HepG2 (cell line): ENCODE data around the gene ANO2. TPM values are rescaled to one million over a fixed set of nuclear protein-coding genes. Genes with fewer than 3 reads are reported as not detected.

Experiments used
- ATAC-seq: fragments of 200-7000 bp; cut with Tn5 transposase; 3 replicates; pipeline ENCODE4 v1.9.1; 2020; ENCODE audit warnings: mild to moderate bottlenecking, moderate library complexity
- BruUV-seq: library from RNA; stranded (reverse); fragments of 400-500 nt; replicated peaks from 2 replicates; lab custom pipeline; 2021; lab: Mats Ljungman, UMichigan
- CTCF ChIA-PET: fragments of 300-600 bp; formaldehyde crosslinking; extraction: SDS; loops from one replicate; lab custom pipeline; 2021; ENCODE audit warnings: low total read pairs, inconsistent platforms, low intra/inter-chr PET ratio; lab: Yijun Ruan, JAX
- POLR2A ChIA-PET: fragments of 350-600 bp; sonication (Branson Sonifier 250); formaldehyde crosslinking; loops from one replicate; lab custom pipeline; 2020; ENCODE audit warnings: antibody characterized with exemption, inconsistent platforms; lab: Yijun Ruan, JAX
- DNase-seq: peaks from one replicate; pipeline ENCODE4 v3.0.0-alpha.2; 2015; ENCODE audit warnings: low spot score
- FAIRE-seq: peaks from 3 replicates; lab custom pipeline; 2011; peaks lifted over from hg19 to GRCh38; lab: Jason Lieb, UNC
- H2AFZ ChIP-seq: one replicate; pipeline ENCODE4 v1.6.1; 2011; ENCODE audit warnings: low read length, inconsistent platforms
- H3K27ac ChIP-seq: fragments of 300-600 bp; 3 replicates; pipeline ENCODE4 v1.8.0; 2011; ENCODE audit warnings: mixed run types, mild to moderate bottlenecking, mixed read lengths, low read length, inconsistent platforms; ENCODE audit not compliant: insufficient read depth; ENCODE audit errors: extremely low read length
- H3K27me3 ChIP-seq, 2 experiments: fragments of 200-600 bp in 1 of 2; 2 replicates in 1 of 2; 3 replicates in 1 of 2; pipeline versions ENCODE4 v1.6.0 to v1.8.0; 2011; ENCODE audit warnings: low read length in 2 of 2, mild to moderate bottlenecking in 2 of 2, moderate library complexity in 2 of 2, inconsistent platforms in 1 of 2; ENCODE audit not compliant: insufficient read depth in 2 of 2, control insufficient read depth in 1 of 2
- H3K36me3 ChIP-seq, 2 experiments: fragments of 200-600 bp in 1 of 2; replicated peaks in 1 of 2; 2 replicates in 1 of 2; 3 replicates in 1 of 2; pipeline versions ENCODE4 v1.5.1 to v1.8.0; 2011; ENCODE audit warnings: low read length in 2 of 2, inconsistent platforms in 1 of 2; ENCODE audit not compliant: insufficient read depth in 2 of 2, control insufficient read depth in 1 of 2
- H3K4me1 ChIP-seq: 2 replicates; pipeline ENCODE4 v1.5.1; 2012; ENCODE audit warnings: low read length, inconsistent platforms; ENCODE audit not compliant: insufficient read depth
- H3K4me2 ChIP-seq: 2 replicates; pipeline ENCODE4 v1.6.0; 2011; ENCODE audit warnings: low read depth, low read length, inconsistent platforms
- H3K4me3 ChIP-seq, 3 experiments: fragments of 200-600 bp in 1 of 3; sonication (generic), shearing (Covaris generic) in 1 of 3; replicated peaks in 1 of 3; 2 replicates each; pipeline ENCODE4 v1.5.1; 2011 to 2016; ENCODE audit warnings: low read length in 3 of 3, inconsistent platforms in 2 of 3, low read depth in 2 of 3, mild to moderate bottlenecking in 2 of 3, control low read depth in 1 of 3, mixed read lengths in 1 of 3; ENCODE audit not compliant: insufficient read depth in 1 of 3
- H3K79me2 ChIP-seq: one replicate; pipeline ENCODE4 v1.6.1; 2011; ENCODE audit warnings: low read length, inconsistent platforms; ENCODE audit not compliant: insufficient read depth
- H3K9ac ChIP-seq: 2 replicates; pipeline ENCODE4 v1.6.0; 2011; ENCODE audit warnings: mild to moderate bottlenecking, low read depth, low read length, inconsistent platforms; ENCODE audit not compliant: insufficient read depth
- H3K9me3 ChIP-seq: 2 replicates; pipeline ENCODE4 v1.5.1; 2012; ENCODE audit warnings: mild to moderate bottlenecking, low read length
- H4K20me1 ChIP-seq: 2 replicates; pipeline ENCODE4 v1.6.0; 2011; ENCODE audit warnings: inconsistent platforms, mild to moderate bottlenecking, low read length, moderate library complexity; ENCODE audit not compliant: insufficient read depth
- CENPX ChIP-seq: sonication (generic); formaldehyde crosslinking; IDR thresholded peaks from 2 replicates; pipeline ENCODE4 v1.9.0; 2021; ENCODE audit warnings: mild to moderate bottlenecking, missing genetic modification reagents, moderate library complexity
- CREM ChIP-seq, 2 experiments: sonication (generic) in 1 of 2; formaldehyde crosslinking in 1 of 2; IDR thresholded peaks; 2 replicates each; pipeline versions ENCODE4 v1.4.0 to v1.6.1; 2016 to 2020; ENCODE audit warnings: antibody characterized with exemption in 1 of 2, mild to moderate bottlenecking in 1 of 2, missing genetic modification reagents in 1 of 2
- DNMT3B ChIP-seq: conservative IDR thresholded peaks from 2 replicates; pipeline ENCODE4 v1.6.1; 2016; ENCODE audit warnings: missing biosample characterization, control low read depth
- GMEB1 ChIP-seq: sonication (generic); formaldehyde crosslinking; IDR thresholded peaks from 2 replicates; pipeline ENCODE4 v1.5.1; 2020; ENCODE audit warnings: missing genetic modification reagents, mild to moderate bottlenecking, borderline replicate concordance
- NFE2L1 ChIP-seq: sonication (generic); formaldehyde crosslinking; IDR thresholded peaks from 2 replicates; pipeline ENCODE4 v1.4.0; 2020; ENCODE audit warnings: missing genetic modification reagents, mild to moderate bottlenecking, borderline replicate concordance
- NFKBIZ ChIP-seq: IDR thresholded peaks from 2 replicates; pipeline ENCODE4 v1.6.1; 2018; ENCODE audit warnings: missing genetic modification reagents, missing compliant biosample characterization
- PAF1 ChIP-seq: IDR thresholded peaks from 2 replicates; pipeline ENCODE4 v1.6.1; 2016; ENCODE audit warnings: missing genetic modification reagents, missing compliant biosample characterization
- POLR2AphosphoS5 ChIP-seq: IDR thresholded peaks from 2 replicates; pipeline ENCODE4 v1.6.1; 2012; ENCODE audit warnings: low read depth, low read length
- RBM39 ChIP-seq: fragments of 200-400 bp; formaldehyde crosslinking; IDR thresholded peaks from one replicate; pipeline ENCODE4 v1.6.1; 2018; ENCODE audit warnings: antibody characterized with exemption, mild to moderate bottlenecking, low read depth, low read length; ENCODE audit not compliant: poor library complexity, severe bottlenecking
- SMAD3 ChIP-seq: sonication (generic); formaldehyde crosslinking; IDR thresholded peaks from 2 replicates; pipeline ENCODE4 v1.4.0; 2020; ENCODE audit warnings: missing genetic modification reagents
- SP1 ChIP-seq, 2 experiments: fragments of 450-650 bp in 1 of 2; sonication (generic) in 1 of 2; formaldehyde crosslinking in 1 of 2; IDR thresholded peaks; 2 replicates each; pipeline versions ENCODE4 v1.4.0 to v1.6.1; 2016 to 2020; ENCODE audit warnings: missing genetic modification reagents in 1 of 2
- SPEN ChIP-seq: sonication (generic); formaldehyde crosslinking; IDR thresholded peaks from 2 replicates; pipeline ENCODE4 v1.5.1; 2020; ENCODE audit warnings: low read depth, mild to moderate bottlenecking, missing genetic modification reagents
- THRA ChIP-seq: sonication (generic); formaldehyde crosslinking; IDR thresholded peaks from 2 replicates; pipeline ENCODE4 v1.4.0; 2020; ENCODE audit warnings: missing genetic modification reagents, borderline replicate concordance
- ZFX ChIP-seq: sonication (generic); formaldehyde crosslinking; IDR thresholded peaks from 2 replicates; pipeline ENCODE4 v1.4.0; 2020; ENCODE audit warnings: mild to moderate bottlenecking, low read depth, missing genetic modification reagents, moderate library complexity
- ZFYVE20 ChIP-seq: sonication (generic); formaldehyde crosslinking; IDR thresholded peaks from 2 replicates; pipeline ENCODE4 v1.8.0; 2023; ENCODE audit warnings: low read depth, mild to moderate bottlenecking, moderate library complexity, missing genetic modification reagents, borderline replicate concordance
- ZMYM2 ChIP-seq: sonication (generic); formaldehyde crosslinking; IDR thresholded peaks from 2 replicates; pipeline ENCODE4 v1.8.0; 2022; ENCODE audit warnings: mild to moderate bottlenecking, missing genetic modification reagents
- WGBS: methylation state at CpG from one replicate; pipeline ENCODE4 v1.1.6; 2017; ENCODE audit warnings: low lambda C conversion rate; 5-methylcytosine and 5-hydroxymethylcytosine counted together
- in situ Hi-C: cut with HindIII; loops from 2 replicates; pipeline ENCODE4 v1.10.0; 2017; ENCODE audit warnings: low pct_unique_long_range_greater_than_20kb; ENCODE audit not compliant: extremely low pct_ligation_motif_present
- intact Hi-C: fragments of 100-400 bp; cut with micrococcal nuclease; formaldehyde crosslinking; loops from one replicate; pipeline ENCODE4 v1.10.0; 2022; ENCODE audit not compliant: unreplicated experiment
- polyA plus RNA-seq, 8 experiments: library from polyadenylated mRNA; depleted of rRNA in 3 of 8; stranded (reverse) in 7 of 8; unstranded in 1 of 8; fragments of >200 nt; fragmentation: Illumina TruSeq in 4 of 8; extraction: Trizol in 4 of 8; gene quantifications; 2 replicates each; pipeline versions ENCODE4 v1.2.1 to v1.2.3, GENCODE V29; 2011 to 2016; ENCODE audit warnings: low read depth in 4 of 8, missing spikeins in 1 of 8, mixed read lengths in 1 of 8; ENCODE audit not compliant: insufficient read depth in 1 of 8
- total RNA-seq, 5 experiments: library from RNA; depleted of rRNA; stranded (reverse); fragments of >200 nt; fragmentation: Illumina TruSeq; extraction: Trizol; gene quantifications; 2 replicates each; pipeline ENCODE4 v1.2.3, GENCODE V29; 2016; ENCODE audit warnings: low read depth in 1 of 5
- TF ChIP-seq, protein P1 (sequence below): IDR thresholded peaks from 2 replicates; pipeline ENCODE4 v1.6.1; 2016; ENCODE audit warnings: missing compliant biosample characterization, missing genetic modification reagents, borderline replicate concordance

Gene ANO2
- total and polyA plus RNA-seq, 2 of the 13 experiments (the other 11 are each of a cell fraction or from before 2014, with no cell fraction given) = 0.18 TPM; not detected in 1

DNA sequence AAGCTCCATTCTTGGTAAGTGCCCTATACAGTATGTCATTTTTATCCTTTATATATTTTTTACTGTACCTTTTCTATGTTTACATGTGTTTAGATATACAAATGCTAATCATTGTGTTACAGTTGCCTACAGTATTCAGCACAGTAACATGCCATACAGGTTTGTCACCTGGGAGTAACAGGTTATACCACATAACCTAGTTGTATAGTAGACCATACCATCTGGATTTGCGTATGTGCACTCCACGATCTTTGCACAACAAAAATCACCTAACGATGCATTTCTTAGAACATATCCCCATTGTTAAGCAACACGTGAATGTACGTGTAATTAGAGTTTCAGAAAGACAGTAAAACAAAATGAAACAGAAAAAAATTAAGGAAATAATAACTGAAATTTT, 11.9 kb upstream of the ANO2 start:
- FAIRE-seq (no peak), ATAC-seq (no peak), DNase-seq (no peak)
- TF ChIP-seq NFKBIZ (no peak), CREM (IDR thresholded peaks at IDR 0.05) (no peak), CREM (CRISPR knock-in tag; IDR thresholded peaks at IDR 0.05) (no peak), THRA (CRISPR knock-in tag) (no peak), DNMT3B (no peak), ZMYM2 (no peak), ZFX (no peak), SMAD3 (no peak), GMEB1 (CRISPR knock-in tag) (no peak), CENPX (CRISPR knock-in tag) (no peak), POLR2AphosphoS5 (no peak), NFE2L1 (CRISPR knock-in tag) (no peak), PAF1 (CRISPR knock-in tag) (no peak), ZFYVE20 (CRISPR knock-in tag) (no peak), RBM39 (no peak), SPEN (CRISPR knock-in tag) (no peak), SP1 (IDR thresholded peaks at IDR 0.05) (no peak), SP1 (CRISPR knock-in tag; IDR thresholded peaks at IDR 0.05) (no peak)
- TF ChIP-seq, protein P1, sequence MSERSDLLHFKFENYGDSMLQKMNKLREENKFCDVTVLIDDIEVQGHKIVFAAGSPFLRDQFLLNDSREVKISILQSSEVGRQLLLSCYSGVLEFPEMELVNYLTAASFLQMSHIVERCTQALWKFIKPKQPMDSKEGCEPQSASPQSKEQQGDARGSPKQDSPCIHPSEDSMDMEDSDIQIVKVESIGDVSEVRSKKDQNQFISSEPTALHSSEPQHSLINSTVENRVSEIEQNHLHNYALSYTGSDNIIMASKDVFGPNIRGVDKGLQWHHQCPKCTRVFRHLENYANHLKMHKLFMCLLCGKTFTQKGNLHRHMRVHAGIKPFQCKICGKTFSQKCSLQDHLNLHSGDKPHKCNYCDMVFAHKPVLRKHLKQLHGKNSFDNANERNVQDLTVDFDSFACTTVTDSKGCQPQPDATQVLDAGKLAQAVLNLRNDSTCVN (CRISPR knock-in tag) = no peak
- in situ Hi-C loops (no loop called here), intact Hi-C loops (no loop called here)
- no peaks in the 10 kb centered on the region for H3K27me3 ChIP-seq
- WGBS = 20% methylated on average over 5 of the region's 5 CpGs
- ChIA-PET POLR2A (no interaction called here), CTCF (no interaction called here)
- no peaks in the 10 kb centered on the region for H3K9me3 ChIP-seq
- no peaks in the 10 kb centered on the region for H3K36me3 ChIP-seq
- H3K4me1 ChIP-seq = no peaks in the 10 kb centered on the region
- no TSS peak for BruUV-seq
- no peaks in the 10 kb centered on the region for H4K20me1 ChIP-seq
- H2AFZ ChIP-seq = no peak overlapping the region
- no peak overlapping the region for H3K27ac ChIP-seq
- H3K79me2 ChIP-seq = no peaks in the 10 kb centered on the region
- no peak overlapping the region for H3K4me2 ChIP-seq
- H3K9ac ChIP-seq = no peak overlapping the region
- H3K4me3 ChIP-seq = no peak overlapping the region
